HG03103 (cell line): ENCODE results near the gene MVB12B.

Experiments used
- ATAC-seq: cut with Tn5 transposase; IDR thresholded peaks from one replicate; pipeline ENCODE4 v1.9.1; 2021; ENCODE audit warnings: low read depth; ENCODE audit not compliant: unreplicated experiment

MVB12B gene

GRCh38 chr9:126486276-126486675 lies 159.6 kb downstream of the MVB12B start:
- ATAC-seq: no peak

- ATAC-seq: no peak
Observed at GRCh38 chr9:126487856-126488255, 161.2 kb downstream of the MVB12B start.

GRCh38 chr9:126488310-126488709 lies 161.7 kb downstream of the MVB12B start:
- ATAC-seq: no peak

GRCh38 chr9:126488881-126489404 lies 162.3 kb downstream of the MVB12B start:
- ATAC-seq: no peak

GRCh38 chr9:126489581-126490213 lies 163.1 kb downstream of the MVB12B start:
- no peak for ATAC-seq

- ATAC-seq: no peak
Observed at GRCh38 chr9:126490214-126490631, 163.6 kb downstream of the MVB12B start.

- no peak for ATAC-seq
Observed at GRCh38 chr9:126490871-126491567, 164.4 kb downstream of the MVB12B start.

- no peak for ATAC-seq
Observed at GRCh38 chr9:126491568-126491879, 164.9 kb downstream of the MVB12B start.

- ATAC-seq: no peak
Observed at GRCh38 chr9:126491949-126492348, 165.3 kb downstream of the MVB12B start.

- ATAC-seq: no peak
Observed at GRCh38 chr9:126494264-126494663, 167.6 kb downstream of the MVB12B start.

GRCh38 chr9:126494746-126495145 lies 168.1 kb downstream of the MVB12B start:
- ATAC-seq: no peak

GRCh38 chr9:126495411-126496180 lies 169.0 kb downstream of the MVB12B start:
- no peak for ATAC-seq

- ATAC-seq: no peak
Observed at GRCh38 chr9:126496181-126496576, 169.6 kb downstream of the MVB12B start.

- ATAC-seq: no peak
Observed at GRCh38 chr9:126496781-126497659, 170.4 kb downstream of the MVB12B start.

GRCh38 chr9:126497660-126498275 lies 171.1 kb downstream of the MVB12B start:
- no peak for ATAC-seq

GRCh38 chr9:126498331-126498730 lies 171.7 kb downstream of the MVB12B start:
- ATAC-seq: no peak

GRCh38 chr9:126499005-126499910 lies 172.6 kb downstream of the MVB12B start:
- no peak for ATAC-seq

- ATAC-seq: no peak
Observed at GRCh38 chr9:126499911-126500599, 173.4 kb downstream of the MVB12B start.
